Effector CD4-positive, alpha-beta T cell (primary cell): ENCODE measurements around the gene ITM2C.

Experiments used
- DNase-seq: peaks from one replicate; pipeline ENCODE4 v3.0.0-alpha.2; 2020
- total RNA-seq: gene quantifications from one replicate; lab custom pipeline; 2026; lab: John Stamatoyannopoulos, UW

The ITM2C gene, protein sequence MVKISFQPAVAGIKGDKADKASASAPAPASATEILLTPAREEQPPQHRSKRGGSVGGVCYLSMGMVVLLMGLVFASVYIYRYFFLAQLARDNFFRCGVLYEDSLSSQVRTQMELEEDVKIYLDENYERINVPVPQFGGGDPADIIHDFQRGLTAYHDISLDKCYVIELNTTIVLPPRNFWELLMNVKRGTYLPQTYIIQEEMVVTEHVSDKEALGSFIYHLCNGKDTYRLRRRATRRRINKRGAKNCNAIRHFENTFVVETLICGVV
- total RNA-seq = 22.7 reads per million, percentile 49 among the genes with 10 or more reads in this experiment

DNA sequence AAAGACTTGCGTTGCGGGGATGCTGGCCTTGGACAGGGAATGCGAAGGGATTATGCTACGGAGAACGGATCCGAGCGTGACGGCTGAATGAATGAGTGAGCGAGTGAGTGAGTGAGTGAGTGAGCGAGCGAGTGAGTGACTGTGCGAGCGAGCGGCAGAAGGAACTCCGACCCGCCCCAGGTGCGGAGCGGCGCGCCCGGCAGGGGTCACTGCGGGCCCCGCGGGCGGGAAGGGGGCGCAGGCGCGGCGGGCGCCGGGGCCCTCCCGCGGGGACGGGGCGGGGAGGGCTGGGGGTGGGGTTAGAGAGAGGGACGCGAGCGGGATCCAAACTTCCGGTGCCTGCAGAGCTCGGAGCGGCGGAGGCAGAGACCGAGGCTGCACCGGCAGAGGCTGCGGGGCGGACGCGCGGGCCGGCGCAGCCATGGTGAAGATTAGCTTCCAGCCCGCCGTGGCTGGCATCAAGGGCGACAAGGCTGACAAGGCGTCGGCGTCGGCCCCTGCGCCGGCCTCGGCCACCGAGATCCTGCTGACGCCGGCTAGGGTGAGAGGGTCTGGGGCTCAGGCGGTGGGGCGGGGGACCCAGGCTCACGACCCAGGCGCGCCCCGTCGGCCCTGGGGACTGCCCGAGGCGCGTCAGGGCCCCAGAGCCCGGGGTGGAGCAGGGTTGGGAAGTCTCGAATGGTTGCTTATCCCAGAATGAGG lies at the start of gene ITM2C:
Gene ITM2C (plus strand): TSS at position 338 of the 702 bp plus-strand sequence. CDS start 84 bp downstream, at position 422.
- DNase-seq = peak; percentile 63

DNA sequence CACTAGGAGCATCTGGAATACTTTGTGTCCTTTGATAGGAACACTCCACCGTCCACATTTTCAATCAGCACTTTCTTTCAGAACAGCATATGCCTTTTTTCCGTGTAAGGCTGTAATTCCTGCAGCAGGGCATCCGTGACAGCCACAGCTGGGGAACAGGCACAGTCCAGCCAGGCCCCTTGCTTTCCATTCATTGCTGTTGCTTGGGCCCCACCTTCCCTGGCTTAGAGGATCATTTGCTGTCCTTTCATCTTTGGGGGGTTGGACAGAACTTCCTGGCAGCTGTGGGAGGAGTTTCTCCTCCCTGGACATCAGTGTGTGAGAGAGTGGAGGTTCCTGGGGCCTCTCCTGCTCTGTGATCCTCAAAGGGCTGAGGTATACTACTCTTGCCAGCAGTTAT lies 49.7 kb upstream of the ITM2C start:
- DNase-seq = no peak

DNA sequence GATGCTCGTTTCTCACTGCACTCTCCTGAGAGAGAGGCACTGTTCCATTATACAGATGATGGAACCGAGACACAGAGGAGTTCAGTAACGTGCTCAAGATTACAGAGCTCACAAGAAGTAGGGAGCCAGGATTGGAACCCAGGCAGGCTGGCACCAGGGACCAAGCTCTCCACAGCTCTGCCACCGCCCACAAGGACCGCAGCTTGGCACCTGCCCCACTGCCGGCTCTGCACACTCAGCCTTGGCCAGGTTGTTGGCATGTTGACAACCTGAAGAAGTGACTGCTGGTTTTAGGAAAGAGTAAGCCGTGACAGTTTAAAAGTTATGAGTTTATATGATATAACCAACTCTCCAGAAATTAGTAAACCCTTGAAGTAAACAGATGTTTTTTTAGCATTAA lies 48.0 kb upstream of the ITM2C start:
- no peak for DNase-seq

DNA sequence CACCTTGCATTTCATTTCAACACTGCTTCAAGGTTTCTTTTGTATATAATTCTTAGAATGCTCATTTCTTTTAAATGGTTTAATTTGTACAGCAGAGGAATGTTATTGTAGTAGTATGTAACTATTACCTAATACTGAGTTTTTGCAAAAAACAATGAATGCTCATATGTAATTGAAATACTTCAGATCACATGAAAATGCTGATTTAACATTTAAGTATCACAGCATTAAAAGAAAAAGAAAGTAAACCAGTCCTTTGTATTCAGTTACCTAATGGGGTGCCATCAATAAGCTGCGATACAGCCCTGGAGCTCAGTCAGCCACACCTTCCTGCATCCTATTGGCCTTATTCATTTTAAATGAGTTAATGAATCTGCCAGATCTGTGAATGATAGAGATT lies 45.3 kb upstream of the ITM2C start:
- no peak for DNase-seq

DNA sequence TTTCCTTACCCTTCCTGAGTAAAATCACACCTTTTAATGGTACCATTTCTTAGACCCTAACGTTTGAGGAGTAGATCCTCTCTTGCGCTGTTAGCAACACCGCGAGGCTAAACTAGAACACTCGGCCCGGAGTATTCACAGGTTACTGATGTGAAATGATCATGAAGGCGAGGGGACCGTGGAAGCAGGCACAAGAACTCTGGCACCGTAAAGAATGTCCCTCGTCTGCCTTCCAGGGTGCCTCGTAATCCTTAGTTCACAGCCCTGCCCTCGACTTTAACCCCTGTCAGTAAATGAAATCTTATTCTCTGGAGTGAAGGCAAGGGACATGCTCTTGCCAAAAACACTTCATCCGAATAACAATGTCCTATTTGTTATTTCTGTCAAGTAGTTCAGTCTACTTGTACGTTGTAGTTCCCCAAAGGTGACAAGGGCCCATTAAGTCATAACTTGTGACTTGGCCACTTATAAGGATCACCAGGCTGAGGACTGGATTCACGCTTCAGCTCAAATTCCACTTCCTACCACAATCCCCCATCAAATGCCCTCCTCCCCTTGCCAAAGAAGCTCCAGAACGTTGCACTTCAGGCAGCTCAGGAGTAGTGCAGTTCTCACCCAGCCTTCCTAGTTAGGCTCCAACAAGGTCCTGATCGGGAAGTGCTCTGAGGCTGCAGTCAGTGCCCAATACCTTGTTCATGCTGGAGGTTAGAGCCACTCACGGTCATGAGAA lies 43.3 kb upstream of the ITM2C start:
- no peak for DNase-seq

DNA sequence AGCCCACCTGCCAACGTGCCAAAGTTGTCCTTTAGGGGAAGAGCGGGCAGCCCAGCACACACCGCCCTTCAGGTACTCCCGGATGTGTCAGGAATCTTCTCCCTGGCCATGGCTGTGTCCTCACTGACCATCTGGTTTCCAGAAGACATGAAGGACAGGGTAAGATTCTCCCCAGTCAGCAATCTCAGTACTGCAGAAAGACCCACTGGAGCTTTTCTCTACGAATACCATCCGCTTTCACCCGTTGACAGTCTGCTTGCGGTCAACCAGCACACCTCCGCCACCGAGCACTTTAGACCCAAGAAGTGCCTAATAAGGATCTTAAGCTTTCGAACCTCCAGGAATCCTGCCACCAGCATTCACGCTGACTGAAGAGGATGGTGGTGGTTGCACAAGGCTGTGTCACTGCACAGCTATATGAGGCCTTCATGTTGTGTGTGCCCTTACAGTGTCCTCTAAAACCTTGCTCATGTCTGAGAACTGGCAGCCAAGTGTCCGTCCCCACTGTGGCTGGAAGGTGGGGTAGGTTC lies 42.7 kb upstream of the ITM2C start:
- no peak for DNase-seq

DNA sequence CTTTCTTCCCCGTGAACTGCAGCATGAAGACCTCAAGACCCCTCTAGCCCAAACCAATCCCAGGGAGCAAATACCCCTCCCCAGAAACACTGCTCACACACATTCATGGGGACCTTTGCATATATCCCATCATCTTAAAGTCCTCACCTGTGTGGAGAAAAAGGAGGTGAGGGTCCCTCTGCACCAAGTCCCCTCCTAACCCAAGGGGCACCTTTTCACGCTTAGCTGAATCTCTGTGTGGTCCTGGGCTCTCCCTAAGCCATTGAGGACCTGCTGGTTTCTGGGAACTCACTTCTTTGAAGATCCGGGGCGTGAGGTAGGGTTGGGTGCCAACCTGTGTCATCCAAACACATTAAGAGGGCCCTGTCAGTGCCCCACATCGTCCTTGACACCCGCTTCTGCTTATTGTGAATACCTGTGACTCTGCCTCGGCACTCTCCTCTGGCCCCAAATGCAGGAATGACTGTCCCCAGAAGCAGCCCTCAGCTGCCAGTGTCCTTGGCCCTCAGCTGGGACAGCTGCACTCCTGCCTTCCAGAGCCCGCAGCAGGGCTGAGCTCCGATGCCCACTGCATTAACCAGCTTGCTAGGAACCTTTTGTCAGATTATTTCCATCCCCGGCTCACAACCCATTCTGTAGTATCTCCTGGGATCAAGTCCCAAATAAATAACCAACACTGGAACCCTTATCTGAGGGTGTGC lies 41.3 kb upstream of the ITM2C start:
- DNase-seq = no peak

DNA sequence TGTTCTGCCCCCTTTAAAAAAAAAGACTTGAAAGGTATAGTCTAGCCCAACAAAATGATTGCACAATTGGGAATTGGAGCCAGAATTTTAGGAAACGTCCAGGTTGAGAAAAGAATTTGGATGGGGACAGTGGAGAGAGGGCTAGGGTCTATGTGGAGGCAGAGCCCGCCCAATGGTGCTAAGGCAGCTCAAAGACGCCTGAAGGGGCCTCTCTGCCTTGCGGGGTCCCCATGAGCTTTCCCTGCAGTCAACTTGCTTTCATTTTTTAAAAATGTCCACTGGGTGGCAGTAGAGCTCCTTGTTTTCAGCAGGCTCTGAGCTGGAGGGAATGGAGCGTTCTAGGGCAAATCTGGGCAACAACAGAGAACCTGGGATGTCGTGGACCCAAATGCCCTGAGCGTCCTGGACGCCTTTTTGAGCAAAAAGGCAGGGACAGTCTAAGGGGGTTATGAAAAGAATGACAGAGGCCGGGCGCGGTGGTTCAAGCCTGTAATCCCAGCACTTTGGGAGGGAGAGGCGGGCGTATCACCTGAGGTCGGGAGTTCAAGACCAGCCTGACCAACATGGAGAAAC lies 40.2 kb upstream of the ITM2C start:
- DNase-seq = peak; percentile 42

DNA sequence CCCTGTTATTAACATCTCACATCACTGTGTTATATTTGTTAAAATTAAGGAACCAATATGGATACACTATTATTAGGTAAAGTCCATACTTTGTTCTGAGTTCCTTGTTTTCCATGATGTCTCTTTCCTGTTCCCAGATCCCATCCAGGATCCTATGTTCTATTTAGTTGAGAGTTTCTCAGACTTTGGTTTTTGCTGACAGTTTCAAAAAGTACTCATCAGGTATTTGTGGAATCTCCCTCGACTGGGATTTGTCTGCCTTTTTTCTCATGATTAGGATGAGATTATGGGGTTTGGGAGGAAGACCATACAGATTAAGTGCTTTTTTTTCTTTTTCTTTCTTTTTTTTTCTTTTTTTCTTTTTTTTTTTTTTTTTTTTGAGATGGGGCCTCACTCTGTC lies 39.4 kb upstream of the ITM2C start:
- no peak for DNase-seq

DNA sequence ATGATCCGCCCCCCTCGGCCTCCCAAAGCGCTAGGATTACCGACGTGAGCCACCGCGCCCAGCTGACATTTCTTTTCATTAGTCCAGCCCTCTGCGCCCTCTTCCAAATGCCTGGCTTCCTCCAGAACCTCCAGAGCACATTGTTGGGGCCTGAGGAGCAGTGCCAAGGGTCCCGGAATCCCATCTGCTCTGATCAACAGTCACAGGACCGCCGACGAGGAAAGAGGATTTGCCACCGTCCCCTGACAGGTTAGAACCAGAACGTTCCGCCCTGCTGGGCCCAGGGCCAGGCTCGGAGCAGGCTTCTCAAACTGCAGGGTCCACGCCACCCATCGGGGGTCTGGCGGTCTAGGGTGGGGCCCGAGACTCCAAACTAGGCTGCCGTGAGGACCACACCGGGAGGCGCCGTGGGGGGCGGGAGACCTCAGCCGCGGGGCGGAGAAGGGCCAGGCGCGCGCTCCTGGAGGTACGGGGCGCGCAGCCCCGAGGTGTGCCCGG lies 36.9 kb upstream of the ITM2C start:
- DNase-seq = no peak

DNA sequence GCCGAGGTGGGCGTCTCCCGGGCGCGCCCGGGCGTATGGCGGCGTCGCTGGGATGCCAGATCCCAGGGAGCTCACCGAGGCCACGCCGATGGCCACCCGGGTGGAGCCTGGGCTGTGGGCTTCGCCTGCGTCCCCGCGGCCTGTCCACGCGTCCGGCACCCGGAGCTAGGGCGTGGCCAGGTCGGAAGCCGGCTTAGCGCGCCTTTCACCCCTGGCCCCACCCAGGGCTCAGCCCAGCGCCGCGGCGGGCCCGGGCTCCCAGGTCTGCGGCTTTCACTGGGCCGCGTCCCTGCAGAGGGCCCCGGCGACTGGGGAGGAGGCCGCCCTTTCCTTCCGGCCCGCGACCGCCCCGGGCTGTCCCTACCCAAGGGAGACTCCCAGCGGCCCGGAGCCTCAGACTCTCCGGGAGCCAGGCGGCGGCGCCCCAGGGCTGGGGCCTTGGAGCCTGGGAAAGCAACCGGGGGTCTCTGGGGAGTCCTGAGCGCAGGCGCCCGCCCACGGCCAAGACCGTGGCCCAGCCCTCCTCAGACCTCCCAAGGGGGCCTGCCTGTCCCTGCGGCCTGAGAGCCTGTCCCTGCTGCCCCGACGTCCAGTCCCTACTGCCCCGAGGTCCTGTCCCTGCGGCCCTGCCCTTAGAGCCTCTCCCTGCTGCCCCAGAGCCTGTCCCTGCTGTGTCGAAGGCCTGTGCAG lies 36.3 kb upstream of the ITM2C start:
- no peak for DNase-seq

DNA sequence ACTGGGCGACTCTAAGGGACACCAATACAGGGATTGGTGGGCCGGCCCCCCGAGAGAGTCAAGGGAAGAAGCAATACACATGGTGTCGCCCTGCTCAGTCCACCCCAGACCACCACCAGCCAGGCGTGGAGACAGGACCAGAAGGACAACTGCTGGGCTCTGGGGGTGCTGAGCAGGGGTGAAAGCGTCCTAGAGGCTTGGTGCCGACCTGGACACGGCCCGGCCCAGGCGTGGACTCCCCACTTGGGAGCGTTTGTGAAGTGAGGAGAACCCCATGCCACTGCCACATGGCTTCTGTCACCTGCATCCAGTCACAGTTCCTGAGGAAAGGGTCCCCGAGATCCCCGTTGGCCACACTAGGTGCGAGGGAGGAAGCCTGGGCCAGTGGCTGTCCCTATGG lies 35.4 kb upstream of the ITM2C start:
- DNase-seq = no peak

DNA sequence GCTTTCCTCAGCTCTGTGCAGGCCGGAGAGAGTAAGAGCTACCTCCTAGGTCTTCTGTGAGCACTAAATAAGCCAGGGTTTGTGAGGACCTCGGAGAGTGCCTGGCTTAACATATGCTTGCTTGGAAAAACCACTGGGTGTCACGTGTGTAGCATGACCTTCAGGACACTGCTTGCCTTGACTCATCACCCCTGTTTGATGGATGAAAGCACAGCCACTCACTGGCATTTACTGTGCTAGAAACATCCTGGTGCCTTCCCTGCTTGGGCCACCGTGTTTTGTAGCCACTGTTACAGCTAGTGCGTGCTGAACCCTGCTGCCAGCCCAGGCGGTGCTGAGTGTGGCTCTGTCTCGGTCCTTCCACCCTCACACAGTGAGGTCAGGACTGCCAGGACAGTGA lies 34.8 kb upstream of the ITM2C start:
- DNase-seq = no peak

DNA sequence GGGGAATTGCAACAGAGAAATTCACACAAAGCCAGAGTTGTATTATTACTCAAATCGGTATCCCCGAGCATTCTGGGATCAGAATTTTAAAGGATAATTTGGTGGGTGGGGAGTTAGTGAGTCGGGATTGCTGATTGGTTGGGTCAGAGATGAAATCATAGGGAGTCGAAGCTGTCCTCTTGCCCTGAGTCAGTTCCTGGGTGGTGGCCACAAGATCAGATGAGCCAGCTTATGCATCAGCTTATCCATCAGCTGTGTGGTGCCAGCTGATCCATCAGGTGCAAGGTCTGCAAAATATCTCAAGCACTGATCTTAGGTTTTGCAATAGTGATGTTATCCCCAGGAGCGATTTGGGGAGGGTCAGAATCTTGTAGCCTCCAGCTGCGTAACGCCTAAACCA lies 34.3 kb upstream of the ITM2C start:
- DNase-seq = no peak

DNA sequence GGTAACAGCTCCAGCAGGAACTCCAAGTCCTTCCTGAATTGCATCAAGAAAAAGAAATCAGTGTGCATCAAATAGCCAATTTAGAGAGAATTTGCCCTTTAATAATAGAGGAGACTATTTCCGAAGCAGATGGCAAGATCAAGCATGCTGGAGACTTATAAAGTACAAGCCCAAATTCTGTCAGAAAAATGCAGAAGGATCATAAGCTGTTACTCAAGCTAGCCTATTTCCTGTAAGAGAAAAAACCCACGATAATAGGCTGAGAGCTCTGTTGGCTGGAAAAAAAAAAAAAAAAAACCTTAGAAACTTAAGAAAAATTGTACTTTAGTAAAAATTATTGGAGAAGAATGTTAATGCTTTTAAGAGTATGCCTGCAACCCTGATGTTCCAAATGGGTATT lies 24.4 kb upstream of the ITM2C start:
- no peak for DNase-seq

DNA sequence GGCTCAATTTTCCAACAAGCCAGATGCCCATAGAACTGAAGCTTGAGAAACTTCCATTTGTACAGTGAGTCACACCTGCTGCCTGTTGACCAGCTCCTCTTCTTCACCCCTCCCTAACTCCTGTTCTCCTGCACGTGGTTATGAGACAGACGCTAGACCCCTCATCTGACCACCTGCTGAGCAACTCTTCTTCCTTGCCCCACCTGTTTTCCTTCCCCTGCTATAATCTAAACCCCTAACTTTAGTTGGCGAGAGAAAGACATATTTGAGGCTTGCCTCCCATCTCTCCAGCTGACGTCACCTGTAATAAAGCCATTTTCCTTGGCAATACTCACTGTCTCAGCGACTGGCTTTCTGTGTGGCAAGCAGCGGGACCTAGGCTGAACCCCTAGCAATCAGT lies 22.3 kb upstream of the ITM2C start:
- DNase-seq = no peak

DNA sequence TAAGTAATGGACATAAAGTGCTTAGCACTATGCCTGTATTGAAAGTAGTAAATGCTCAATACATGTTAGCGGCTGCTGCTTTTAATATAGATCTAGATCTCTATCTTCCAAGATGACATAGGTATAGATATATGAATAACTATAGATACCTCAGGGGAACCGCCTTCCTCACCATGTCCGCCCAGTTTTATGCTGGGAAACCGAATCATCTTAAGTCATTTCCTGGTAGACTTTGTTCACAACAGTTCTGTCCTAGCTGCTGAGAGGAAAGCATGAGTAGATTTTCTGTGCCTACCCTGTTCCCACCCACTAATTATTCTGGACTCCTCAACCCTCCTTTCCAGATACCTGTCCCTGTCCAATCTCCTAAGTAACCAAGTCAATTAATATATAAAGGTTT lies 21.6 kb upstream of the ITM2C start:
- DNase-seq = no peak

DNA sequence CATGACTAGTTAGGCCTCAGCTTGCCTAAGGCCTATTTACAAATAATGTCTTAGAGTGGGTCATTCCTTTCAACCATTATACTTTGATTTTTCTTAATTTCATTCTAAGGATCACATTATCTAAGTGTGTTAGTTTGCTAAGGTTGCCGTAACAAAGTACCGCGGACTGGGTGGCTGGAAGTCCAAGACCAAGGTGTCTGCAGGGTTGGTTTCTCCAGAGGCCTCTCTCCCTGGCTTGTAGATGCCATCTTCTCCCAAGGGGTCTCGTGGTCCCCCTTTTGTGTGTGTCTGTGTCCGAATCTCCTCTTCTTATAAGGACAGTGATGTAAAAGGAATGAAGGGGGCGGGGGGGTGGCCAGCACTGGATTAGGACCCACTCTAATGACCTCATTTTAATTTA lies 18.4 kb upstream of the ITM2C start:
- DNase-seq = no peak

DNA sequence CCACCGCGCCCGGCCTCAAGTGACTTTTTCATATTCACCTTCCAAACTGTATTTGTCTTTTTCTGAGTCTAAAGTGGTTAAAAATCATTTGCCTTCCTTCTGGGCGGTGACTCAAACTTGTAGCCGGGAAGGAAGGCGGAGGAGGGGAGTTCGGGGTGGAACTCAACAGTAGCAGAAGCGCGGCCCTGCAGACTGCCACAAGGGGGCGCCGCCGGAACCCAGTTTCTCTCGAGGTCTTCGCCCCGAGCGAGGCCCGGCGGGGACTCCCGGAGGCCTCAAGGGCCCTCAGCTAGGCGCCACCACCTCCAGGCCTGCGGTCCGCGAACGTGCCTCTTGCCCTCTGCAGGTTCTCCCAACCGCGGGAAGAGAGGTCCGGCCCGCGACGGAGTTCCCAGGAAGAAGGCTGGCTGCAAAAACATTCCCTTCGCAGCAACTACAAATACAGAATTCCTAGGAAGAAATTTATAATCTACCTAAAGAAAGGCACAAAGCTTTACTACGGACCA lies 16.8 kb upstream of the ITM2C start:
- DNase-seq = peak; percentile 76

DNA sequence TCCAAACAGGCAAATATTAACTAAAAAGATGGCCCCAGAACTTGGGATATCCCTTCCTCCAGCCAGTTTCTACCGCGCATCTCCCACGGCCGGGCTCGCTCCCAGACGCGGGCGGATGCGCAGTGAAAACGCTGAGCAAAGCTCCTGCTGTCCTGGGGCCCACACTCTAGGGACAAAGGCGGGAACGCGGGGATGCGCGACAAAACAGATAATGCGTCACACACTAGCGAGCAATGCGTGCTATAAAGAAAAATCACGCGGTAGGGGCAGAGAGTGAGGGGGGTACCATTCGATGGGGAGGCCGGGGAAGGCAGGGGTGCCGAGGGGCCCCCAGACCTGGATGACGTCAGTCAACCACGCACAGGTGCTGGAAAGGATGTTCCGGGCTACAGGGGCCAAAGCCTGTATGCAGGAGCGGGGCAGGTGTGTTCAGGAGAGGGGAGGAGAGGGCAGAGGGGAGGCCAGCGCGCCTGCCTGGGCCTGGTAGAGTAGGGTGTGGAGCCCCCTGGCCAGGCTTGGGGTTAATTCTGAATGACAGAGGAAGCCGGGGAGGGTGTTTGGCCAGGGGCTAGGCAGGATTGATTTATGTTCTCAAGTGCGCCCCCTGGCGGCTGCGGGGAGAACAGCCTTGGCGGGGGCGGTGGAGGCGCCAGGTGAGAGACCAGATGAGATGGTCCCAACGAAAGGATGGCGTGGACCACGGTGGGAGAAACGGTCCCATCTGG lies 14.9 kb upstream of the ITM2C start:
- DNase-seq = peak; percentile 58

DNA sequence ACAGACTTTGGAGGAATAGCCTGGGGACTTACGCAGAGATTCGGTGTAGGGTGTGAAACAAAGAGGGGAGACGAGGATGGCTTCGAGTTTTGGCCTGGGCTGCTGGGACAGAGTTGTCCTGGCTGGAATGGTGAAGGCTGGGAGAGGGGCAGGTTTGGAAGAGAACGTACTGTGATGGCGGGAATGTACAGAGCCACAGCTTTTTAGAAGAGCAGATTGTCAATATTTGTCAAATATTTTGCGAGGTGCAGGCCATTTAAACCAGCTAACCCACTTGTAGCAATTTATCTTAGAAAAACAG lies 14.4 kb upstream of the ITM2C start:
- DNase-seq = no peak
